ENCODE results near the gene DLG1. TPM values are rescaled to one million over a fixed set of nuclear protein-coding genes. Genes with fewer than 3 reads are reported as not detected.
A peak's percentile ranks its signal among the peaks of the same experiment; 100 is the strongest.

DLG1 gene
- total and polyA plus RNA-seq, 9 of the 15 experiments (the other 6 are each of a cell fraction or from before 2014, with no cell fraction given): 9.4 to 63.5 (median 43.6) TPM

GRCh38 chr3:197002701-197003454 lies 295.5 kb downstream of the DLG1 start (continued):
- TF ChIP-seq RAD21 (CRISPR knock-in tag; conservative IDR thresholded peaks at IDR 0.05 in 1 of 2, IDR thresholded peaks at IDR 0.05 in 1 of 2) (peak; percentile 47 to 69), ZBTB7A (IDR thresholded peaks at IDR 0.05; ENCODE audit: borderline replicate concordance, control insufficient read depth, low read depth, low read length) (peak; percentile 83), TAF7 (tag; IDR thresholded peaks at IDR 0.05) (no peak), TBP (optimal IDR thresholded peaks at IDR 0.05; ENCODE audit: low read depth, low read length) (peak; percentile 21), EGR1 (conservative IDR thresholded peaks at IDR 0.05) (peak; percentile 53), STAG1 (CRISPR knock-in tag; IDR thresholded peaks at IDR 0.05; ENCODE audit: borderline replicate concordance) (peak; percentile 58; the same call in 1 of the 2 replicates), ZNF699 (CRISPR knock-in tag; IDR thresholded peaks at IDR 0.05; ENCODE audit: insufficient replicate concordance) (no peak), GABPB1 (CRISPR knock-in tag; IDR thresholded peaks at IDR 0.05) (0 out of 2 replicates have a peak, but pooled peaks have one; percentile 9), CXXC5 (CRISPR knock-in tag; IDR thresholded peaks at IDR 0.05) (peak; percentile 94), HIVEP1 (CRISPR knock-in tag; IDR thresholded peaks at IDR 0.05) (no peak), MAZ (CRISPR knock-in tag; conservative IDR thresholded peaks at IDR 0.05 in 1 of 2, IDR thresholded peaks at IDR 0.05 in 1 of 2) (peak; percentile 67 to 70; a peak in 2 of 4 replicates), MYC (IDR thresholded peaks at IDR 0.05; ENCODE audit: low read depth, low read length) (peak; percentile 62), MYC (CRISPR knock-in tag; IDR thresholded peaks at IDR 0.05; ENCODE audit: borderline replicate concordance, low read depth) (no peak), RUNX1 (IDR thresholded peaks at IDR 0.05; ENCODE audit: low read depth) (no peak), ZSCAN29 (IDR thresholded peaks at IDR 0.05) (peak; percentile 31; the same call in 1 of the 2 replicates)
- TF ChIP-seq, protein P1, sequence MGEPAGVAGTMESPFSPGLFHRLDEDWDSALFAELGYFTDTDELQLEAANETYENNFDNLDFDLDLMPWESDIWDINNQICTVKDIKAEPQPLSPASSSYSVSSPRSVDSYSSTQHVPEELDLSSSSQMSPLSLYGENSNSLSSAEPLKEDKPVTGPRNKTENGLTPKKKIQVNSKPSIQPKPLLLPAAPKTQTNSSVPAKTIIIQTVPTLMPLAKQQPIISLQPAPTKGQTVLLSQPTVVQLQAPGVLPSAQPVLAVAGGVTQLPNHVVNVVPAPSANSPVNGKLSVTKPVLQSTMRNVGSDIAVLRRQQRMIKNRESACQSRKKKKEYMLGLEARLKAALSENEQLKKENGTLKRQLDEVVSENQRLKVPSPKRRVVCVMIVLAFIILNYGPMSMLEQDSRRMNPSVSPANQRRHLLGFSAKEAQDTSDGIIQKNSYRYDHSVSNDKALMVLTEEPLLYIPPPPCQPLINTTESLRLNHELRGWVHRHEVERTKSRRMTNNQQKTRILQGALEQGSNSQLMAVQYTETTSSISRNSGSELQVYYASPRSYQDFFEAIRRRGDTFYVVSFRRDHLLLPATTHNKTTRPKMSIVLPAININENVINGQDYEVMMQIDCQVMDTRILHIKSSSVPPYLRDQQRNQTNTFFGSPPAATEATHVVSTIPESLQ (CRISPR knock-in tag; IDR thresholded peaks at IDR 0.05): no peak
- TF ChIP-seq, protein P2, sequence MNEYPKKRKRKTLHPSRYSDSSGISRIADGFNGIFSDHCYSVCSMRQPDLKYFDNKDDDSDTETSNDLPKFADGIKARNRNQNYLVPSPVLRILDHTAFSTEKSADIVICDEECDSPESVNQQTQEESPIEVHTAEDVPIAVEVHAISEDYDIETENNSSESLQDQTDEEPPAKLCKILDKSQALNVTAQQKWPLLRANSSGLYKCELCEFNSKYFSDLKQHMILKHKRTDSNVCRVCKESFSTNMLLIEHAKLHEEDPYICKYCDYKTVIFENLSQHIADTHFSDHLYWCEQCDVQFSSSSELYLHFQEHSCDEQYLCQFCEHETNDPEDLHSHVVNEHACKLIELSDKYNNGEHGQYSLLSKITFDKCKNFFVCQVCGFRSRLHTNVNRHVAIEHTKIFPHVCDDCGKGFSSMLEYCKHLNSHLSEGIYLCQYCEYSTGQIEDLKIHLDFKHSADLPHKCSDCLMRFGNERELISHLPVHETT (CRISPR knock-in tag; conservative IDR thresholded peaks at IDR 0.05 in 1 of 2, IDR thresholded peaks at IDR 0.05 in 1 of 2): peak in 1 of 2 experiments; percentile 92; a peak in 2 of 4 replicates
- TF ChIP-seq, protein P3, sequence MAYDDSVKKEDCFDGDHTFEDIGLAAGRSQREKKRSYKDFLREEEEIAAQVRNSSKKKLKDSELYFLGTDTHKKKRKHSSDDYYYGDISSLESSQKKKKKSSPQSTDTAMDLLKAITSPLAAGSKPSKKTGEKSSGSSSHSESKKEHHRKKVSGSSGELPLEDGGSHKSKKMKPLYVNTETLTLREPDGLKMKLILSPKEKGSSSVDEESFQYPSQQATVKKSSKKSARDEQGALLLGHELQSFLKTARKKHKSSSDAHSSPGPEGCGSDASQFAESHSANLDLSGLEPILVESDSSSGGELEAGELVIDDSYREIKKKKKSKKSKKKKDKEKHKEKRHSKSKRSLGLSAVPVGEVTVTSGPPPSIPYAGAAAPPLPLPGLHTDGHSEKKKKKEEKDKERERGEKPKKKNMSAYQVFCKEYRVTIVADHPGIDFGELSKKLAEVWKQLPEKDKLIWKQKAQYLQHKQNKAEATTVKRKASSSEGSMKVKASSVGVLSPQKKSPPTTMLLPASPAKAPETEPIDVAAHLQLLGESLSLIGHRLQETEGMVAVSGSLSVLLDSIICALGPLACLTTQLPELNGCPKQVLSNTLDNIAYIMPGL (CRISPR knock-in tag; IDR thresholded peaks at IDR 0.05): peak; percentile 96
- TF ChIP-seq, protein P4, sequence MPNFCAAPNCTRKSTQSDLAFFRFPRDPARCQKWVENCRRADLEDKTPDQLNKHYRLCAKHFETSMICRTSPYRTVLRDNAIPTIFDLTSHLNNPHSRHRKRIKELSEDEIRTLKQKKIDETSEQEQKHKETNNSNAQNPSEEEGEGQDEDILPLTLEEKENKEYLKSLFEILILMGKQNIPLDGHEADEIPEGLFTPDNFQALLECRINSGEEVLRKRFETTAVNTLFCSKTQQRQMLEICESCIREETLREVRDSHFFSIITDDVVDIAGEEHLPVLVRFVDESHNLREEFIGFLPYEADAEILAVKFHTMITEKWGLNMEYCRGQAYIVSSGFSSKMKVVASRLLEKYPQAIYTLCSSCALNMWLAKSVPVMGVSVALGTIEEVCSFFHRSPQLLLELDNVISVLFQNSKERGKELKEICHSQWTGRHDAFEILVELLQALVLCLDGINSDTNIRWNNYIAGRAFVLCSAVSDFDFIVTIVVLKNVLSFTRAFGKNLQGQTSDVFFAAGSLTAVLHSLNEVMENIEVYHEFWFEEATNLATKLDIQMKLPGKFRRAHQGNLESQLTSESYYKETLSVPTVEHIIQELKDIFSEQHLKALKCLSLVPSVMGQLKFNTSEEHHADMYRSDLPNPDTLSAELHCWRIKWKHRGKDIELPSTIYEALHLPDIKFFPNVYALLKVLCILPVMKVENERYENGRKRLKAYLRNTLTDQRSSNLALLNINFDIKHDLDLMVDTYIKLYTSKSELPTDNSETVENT (CRISPR knock-in tag; IDR thresholded peaks at IDR 0.05): 0 out of 2 replicates have a peak, but pooled peaks have one; percentile 2
